ENCODE measurements around the gene SPATA21. TPM values are rescaled to one million over a fixed set of nuclear protein-coding genes. Genes with fewer than 3 reads are reported as not detected.
"Not testable (repeated sequence)": the region's sequence is repeated elsewhere in the genome, so short reads cannot be mapped to it uniquely, and the experiment has no call there.

The SPATA21 gene
- total RNA-seq, 4 donors from 2014 or later: not detected

DNA sequence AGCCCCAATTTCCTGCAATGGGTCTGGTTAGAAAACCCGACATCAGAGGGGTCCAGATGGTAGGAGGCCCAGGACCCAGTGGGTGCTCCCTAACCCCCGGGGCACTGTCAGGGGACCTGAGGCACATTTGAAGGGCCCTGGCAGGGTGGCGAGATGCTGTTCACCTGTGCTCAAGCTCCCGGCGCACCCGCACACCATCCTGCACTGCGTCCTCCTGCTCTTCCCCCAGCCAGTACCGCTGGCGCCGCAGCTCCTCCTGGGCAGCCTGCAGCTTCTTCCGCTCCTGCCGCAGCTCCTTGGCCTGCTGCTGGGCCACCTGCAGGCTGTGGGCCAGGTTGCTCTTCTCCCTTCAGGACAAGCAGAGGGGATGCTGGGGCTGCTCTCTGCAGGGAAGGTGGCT, 40.9 kb upstream of the SPATA21 start:
- Histone ChIP-seq H3K36me3 (peaks cover 4 to 41% of the 10 kb centered on the region in 2 donors), H3K27ac (no peak overlapping the region), H3K27me3 (no peaks in the 10 kb centered on the region), H3K4me1 (no peaks in the 10 kb centered on the region), H3K9me3 (no peaks in the 10 kb centered on the region), H3K4me3 (replicated peaks in 1 of 3) (no peak overlapping the region)
- intact Hi-C loops (cut with DNase I): no loop called here
- no peak for TF ChIP-seq POLR2A (IDR thresholded peaks at IDR 0.05)
- TF ChIP-seq, protein P1, sequence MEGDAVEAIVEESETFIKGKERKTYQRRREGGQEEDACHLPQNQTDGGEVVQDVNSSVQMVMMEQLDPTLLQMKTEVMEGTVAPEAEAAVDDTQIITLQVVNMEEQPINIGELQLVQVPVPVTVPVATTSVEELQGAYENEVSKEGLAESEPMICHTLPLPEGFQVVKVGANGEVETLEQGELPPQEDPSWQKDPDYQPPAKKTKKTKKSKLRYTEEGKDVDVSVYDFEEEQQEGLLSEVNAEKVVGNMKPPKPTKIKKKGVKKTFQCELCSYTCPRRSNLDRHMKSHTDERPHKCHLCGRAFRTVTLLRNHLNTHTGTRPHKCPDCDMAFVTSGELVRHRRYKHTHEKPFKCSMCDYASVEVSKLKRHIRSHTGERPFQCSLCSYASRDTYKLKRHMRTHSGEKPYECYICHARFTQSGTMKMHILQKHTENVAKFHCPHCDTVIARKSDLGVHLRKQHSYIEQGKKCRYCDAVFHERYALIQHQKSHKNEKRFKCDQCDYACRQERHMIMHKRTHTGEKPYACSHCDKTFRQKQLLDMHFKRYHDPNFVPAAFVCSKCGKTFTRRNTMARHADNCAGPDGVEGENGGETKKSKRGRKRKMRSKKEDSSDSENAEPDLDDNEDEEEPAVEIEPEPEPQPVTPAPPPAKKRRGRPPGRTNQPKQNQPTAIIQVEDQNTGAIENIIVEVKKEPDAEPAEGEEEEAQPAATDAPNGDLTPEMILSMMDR (IDR thresholded peaks at IDR 0.05): no peak
- WGBS, 2 donors: 96 to 98% methylated on average over 11 to 12 of the region's 12 CpGs
- DNase-seq: no peak

DNA sequence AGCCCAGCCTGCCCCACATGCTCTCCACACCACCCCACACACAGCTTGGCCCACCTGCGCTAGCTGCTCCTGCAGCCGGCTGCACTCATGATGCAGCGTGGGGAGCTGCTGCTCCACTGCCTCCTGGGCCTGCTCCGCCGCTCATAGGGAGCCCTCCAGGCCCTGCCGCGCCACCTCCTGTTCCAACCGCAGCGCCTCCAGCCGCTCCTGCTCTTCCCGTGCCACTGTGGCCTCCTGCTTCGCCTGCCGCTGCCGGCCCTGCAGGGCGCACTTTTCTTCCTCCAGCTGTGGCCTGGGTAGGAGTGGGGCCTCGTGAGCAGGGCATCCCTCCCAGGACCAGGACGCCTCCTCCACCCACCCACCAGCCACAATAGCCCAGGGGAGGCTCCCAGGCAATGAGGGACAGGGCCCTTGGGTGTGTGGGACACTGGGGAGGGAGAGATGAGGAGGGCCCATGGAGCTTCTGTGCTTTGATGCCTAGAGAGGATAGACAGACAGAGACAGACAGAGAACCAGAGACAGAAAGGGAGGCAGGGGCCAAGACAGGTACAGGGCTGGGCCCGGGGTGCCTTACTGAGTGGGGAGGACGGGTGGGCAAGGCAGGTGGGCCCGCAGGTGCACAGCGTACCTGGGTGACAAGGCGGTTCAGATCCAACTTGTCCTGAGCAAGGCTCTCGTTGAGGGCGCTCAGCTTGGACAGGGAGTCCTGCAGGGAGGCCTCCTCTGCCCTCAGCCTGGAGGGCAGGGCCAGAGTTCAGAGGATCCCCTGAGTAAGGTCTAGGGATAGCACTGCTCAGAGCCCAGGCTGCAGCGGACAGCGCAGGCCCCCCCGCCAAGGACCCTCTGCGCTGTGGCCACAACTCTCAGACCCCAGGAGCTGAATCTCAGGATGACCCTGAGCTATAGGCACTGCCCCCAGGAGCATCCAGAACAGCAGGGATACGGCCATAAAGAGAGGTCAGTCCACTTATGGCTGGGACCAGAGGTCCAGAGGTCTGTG, 38.8 kb upstream of the SPATA21 start:
- 94 to 98% methylated on average over 19 to 21 of the region's 29 CpGs for WGBS, 2 donors
- H3K27ac ChIP-seq; intact Hi-C loops (cut with DNase I); DNase-seq; H3K27me3 ChIP-seq; H3K4me1 ChIP-seq; H3K9me3 ChIP-seq; H3K4me3 ChIP-seq (replicated peaks in 1 of 3): not testable (repeated sequence)
- peaks cover 7 to 42% of the 10 kb centered on the region in 2 donors for H3K36me3 ChIP-seq

- H3K9me3 ChIP-seq; H3K27ac ChIP-seq; DNase-seq; H3K4me1 ChIP-seq; intact Hi-C loops (cut with DNase I); H3K27me3 ChIP-seq; H3K4me3 ChIP-seq (replicated peaks in 1 of 3): not testable (repeated sequence)
- H3K36me3 ChIP-seq: peaks cover 7 to 35% of the 10 kb centered on the region in 2 donors
- 96 to 98% methylated on average over 2 of the region's 2 CpGs for WGBS, 2 donors
Observed at GRCh38 chr1:16474891-16475290, 37.7 kb upstream of the SPATA21 start.

GRCh38 chr1:16474166-16474800, 37.1 kb upstream of the SPATA21 start:
- Histone ChIP-seq H3K27ac (no peak overlapping the region), H3K4me1 (no peaks in the 10 kb centered on the region), H3K4me3 (replicated peaks in 1 of 3) (no peak overlapping the region), H3K36me3 (peaks cover 7 to 31% of the 10 kb centered on the region in 2 donors), H3K9me3 (no peaks in the 10 kb centered on the region), H3K27me3 (no peaks in the 10 kb centered on the region)
- TF ChIP-seq, protein P1 (IDR thresholded peaks at IDR 0.05): no peak
- no peak for TF ChIP-seq POLR2A (IDR thresholded peaks at IDR 0.05)
- WGBS, 2 donors: 95 to 98% methylated on average over 7 to 28 of the region's 28 CpGs
- no peak for DNase-seq
- intact Hi-C loops (cut with DNase I): no loop called here

DNA sequence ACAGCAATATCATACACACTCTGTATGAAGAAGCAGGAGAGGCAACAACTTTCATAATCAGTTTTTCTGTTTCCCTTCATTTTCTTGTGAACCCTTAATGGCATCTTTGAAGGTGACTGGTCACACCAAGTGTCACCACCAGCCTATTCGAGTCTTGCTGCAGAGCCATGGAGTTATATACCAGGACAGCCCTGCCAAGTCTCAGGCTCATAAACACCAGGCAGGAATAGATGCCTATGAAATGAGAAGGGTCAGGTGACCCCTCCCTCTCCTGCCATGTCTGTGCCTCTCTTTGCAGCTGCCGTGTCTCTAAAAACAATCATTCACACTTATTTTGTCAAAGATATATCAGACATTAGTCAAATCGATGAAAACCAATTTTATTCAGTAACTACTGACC, 31.3 kb upstream of the SPATA21 start:
- TF ChIP-seq POLR2A (IDR thresholded peaks at IDR 0.05): no peak
- TF ChIP-seq, protein P1 (IDR thresholded peaks at IDR 0.05): no peak
- Histone ChIP-seq H3K27ac (no peak overlapping the region), H3K4me3 (replicated peaks in 1 of 3) (no peak overlapping the region), H3K9me3 (no peaks in the 10 kb centered on the region), H3K27me3 (no peaks in the 10 kb centered on the region), H3K4me1 (no peaks in the 10 kb centered on the region), H3K36me3 (peaks cover 3 to 8% of the 10 kb centered on the region in 2 donors)
- intact Hi-C loops (cut with DNase I): no loop called here
- 81 to 97% methylated on average over 3 of the region's 3 CpGs for WGBS, 2 donors
- DNase-seq: no peak

Measured in thyroid gland (tissue), 4 donors.